SK-N-SH (cell line): ENCODE results near the gene ZNF227.

Experiments
- POLR2AphosphoS5 ChIP-seq: IDR thresholded peaks from 2 replicates; pipeline ENCODE4 v1.6.1; 2012; ENCODE audit warnings: low read depth, low read length
- SIN3A ChIP-seq: IDR thresholded peaks from 2 replicates; pipeline ENCODE4 v1.6.1; 2012; ENCODE audit warnings: low read depth, mild to moderate bottlenecking, low read length, moderate library complexity, borderline replicate concordance

GRCh38 chr19:44258136-44258535 is 45.8 kb downstream of the ZNF227 start:
- TF ChIP-seq POLR2AphosphoS5 (no peak), SIN3A (no peak)
